ENCODE results near the gene SSBP4. TPM values are rescaled to one million over a fixed set of nuclear protein-coding genes. Genes with fewer than 3 reads are reported as not detected.
"Not testable (repeated sequence)": the region's sequence is repeated elsewhere in the genome, so short reads cannot be mapped to it uniquely, and the experiment has no call there.

Gene SSBP4
- total RNA-seq, 1 experiment from 2014 or later: 134 TPM

GRCh38 chr19:18405754-18406153 is 13.4 kb upstream of the SSBP4 start:
- not testable (repeated sequence) for H3K4me3 ChIP-seq (ENCODE audit: insufficient read depth, low read depth, low read length); DNase-seq; H3K27me3 ChIP-seq (ENCODE audit: control insufficient read depth, insufficient read depth, low read length); H3K36me3 ChIP-seq (replicated peaks; ENCODE audit: control insufficient read depth, insufficient read depth, low read length)

GRCh38 chr19:18406749-18407148 is 12.4 kb upstream of the SSBP4 start:
- no peaks in the 10 kb centered on the region for H3K27me3 ChIP-seq (ENCODE audit: control insufficient read depth, insufficient read depth, low read length)
- no peak for DNase-seq
- no peaks in the 10 kb centered on the region for H3K36me3 ChIP-seq (replicated peaks; ENCODE audit: control insufficient read depth, insufficient read depth, low read length)
- H3K4me3 ChIP-seq (ENCODE audit: insufficient read depth, low read depth, low read length): no peak overlapping the region

- H3K4me3 ChIP-seq (ENCODE audit: insufficient read depth, low read depth, low read length): no peak overlapping the region
- peak; percentile 83 for DNase-seq
- no peaks in the 10 kb centered on the region for H3K27me3 ChIP-seq (ENCODE audit: control insufficient read depth, insufficient read depth, low read length)
- H3K36me3 ChIP-seq (replicated peaks; ENCODE audit: control insufficient read depth, insufficient read depth, low read length): no peaks in the 10 kb centered on the region
These were observed 11.1 kb upstream of the SSBP4 start for GRCh38 chr19:18408053-18408476.

GRCh38 chr19:18412610-18413239 is 6.5 kb upstream of the SSBP4 start:
- H3K36me3 ChIP-seq (replicated peaks; ENCODE audit: control insufficient read depth, insufficient read depth, low read length): no peaks in the 10 kb centered on the region
- no peak overlapping the region for H3K4me3 ChIP-seq (ENCODE audit: insufficient read depth, low read depth, low read length)
- no peaks in the 10 kb centered on the region for H3K27me3 ChIP-seq (ENCODE audit: control insufficient read depth, insufficient read depth, low read length)
- peak; percentile 46 for DNase-seq

- Histone ChIP-seq H3K27me3 (ENCODE audit: control insufficient read depth, insufficient read depth, low read length) (peaks cover 13% of the 10 kb centered on the region), H3K4me3 (ENCODE audit: insufficient read depth, low read depth, low read length) (no peak overlapping the region), H3K36me3 (replicated peaks; ENCODE audit: control insufficient read depth, insufficient read depth, low read length) (no peaks in the 10 kb centered on the region)
- peak; percentile 58 for DNase-seq
These were observed 4.6 kb upstream of the SSBP4 start for GRCh38 chr19:18414504-18415177.

- Histone ChIP-seq H3K36me3 (replicated peaks; ENCODE audit: control insufficient read depth, insufficient read depth, low read length) (no peaks in the 10 kb centered on the region), H3K4me3 (ENCODE audit: insufficient read depth, low read depth, low read length) (no peak overlapping the region)
- DNase-seq: peak; percentile 54
These were observed 3.9 kb upstream of the SSBP4 start for GRCh38 chr19:18415178-18415867.

GRCh38 chr19:18416778-18417249 is 2.4 kb upstream of the SSBP4 start:
- peaks cover 22% of the 10 kb centered on the region for H3K27me3 ChIP-seq (ENCODE audit: control insufficient read depth, insufficient read depth, low read length)
- H3K4me3 ChIP-seq (ENCODE audit: insufficient read depth, low read depth, low read length): peak overlapping the region; percentile 58
- DNase-seq: peak; percentile 96
- no peaks in the 10 kb centered on the region for H3K36me3 ChIP-seq (replicated peaks; ENCODE audit: control insufficient read depth, insufficient read depth, low read length)

More at GRCh38 chr19:18415178-18415867, 3.9 kb upstream of the SSBP4 start:
- peaks cover 19% of the 10 kb centered on the region for H3K27me3 ChIP-seq (ENCODE audit: control insufficient read depth, insufficient read depth, low read length)

GRCh38 chr19:18417250-18418028 is 1.8 kb upstream of the SSBP4 start:
- H3K4me3 ChIP-seq (ENCODE audit: insufficient read depth, low read depth, low read length): peak overlapping the region; percentile 58
- H3K36me3 ChIP-seq (replicated peaks; ENCODE audit: control insufficient read depth, insufficient read depth, low read length): no peaks in the 10 kb centered on the region
- DNase-seq: peak; percentile 97
- H3K27me3 ChIP-seq (ENCODE audit: control insufficient read depth, insufficient read depth, low read length): peaks cover 22% of the 10 kb centered on the region

GRCh38 chr19:18418029-18418482 is 1.1 kb upstream of the SSBP4 start:
- peak overlapping the region; percentile 34 for H3K4me3 ChIP-seq (ENCODE audit: insufficient read depth, low read depth, low read length)
- no peak for DNase-seq
- peaks cover 22% of the 10 kb centered on the region for H3K27me3 ChIP-seq (ENCODE audit: control insufficient read depth, insufficient read depth, low read length)
- no peaks in the 10 kb centered on the region for H3K36me3 ChIP-seq (replicated peaks; ENCODE audit: control insufficient read depth, insufficient read depth, low read length)

GRCh38 chr19:18418483-18419194 is 559 bp upstream of the SSBP4 start:
- H3K36me3 ChIP-seq (replicated peaks; ENCODE audit: control insufficient read depth, insufficient read depth, low read length): no peaks in the 10 kb centered on the region
- DNase-seq: peak; percentile 71
- peak overlapping the region; percentile 30 for H3K4me3 ChIP-seq (ENCODE audit: insufficient read depth, low read depth, low read length)
- peaks cover 22% of the 10 kb centered on the region for H3K27me3 ChIP-seq (ENCODE audit: control insufficient read depth, insufficient read depth, low read length)

GRCh38 chr19:18419699-18420460 is 682 bp downstream of the SSBP4 start:
- peaks cover 22% of the 10 kb centered on the region for H3K27me3 ChIP-seq (ENCODE audit: control insufficient read depth, insufficient read depth, low read length)
- peak; percentile 88 for DNase-seq
- H3K4me3 ChIP-seq (ENCODE audit: insufficient read depth, low read depth, low read length): peak overlapping the region; percentile 55
- H3K36me3 ChIP-seq (replicated peaks; ENCODE audit: control insufficient read depth, insufficient read depth, low read length): no peaks in the 10 kb centered on the region

GRCh38 chr19:18420930-18421329 is 1.7 kb downstream of the SSBP4 start:
- peaks cover 22% of the 10 kb centered on the region for H3K27me3 ChIP-seq (ENCODE audit: control insufficient read depth, insufficient read depth, low read length)
- no peak overlapping the region for H3K4me3 ChIP-seq (ENCODE audit: insufficient read depth, low read depth, low read length)
- DNase-seq: no peak
- H3K36me3 ChIP-seq (replicated peaks; ENCODE audit: control insufficient read depth, insufficient read depth, low read length): no peaks in the 10 kb centered on the region

GRCh38 chr19:18421371-18421959 is 2.3 kb downstream of the SSBP4 start:
- Histone ChIP-seq H3K4me3 (ENCODE audit: insufficient read depth, low read depth, low read length) (no peak overlapping the region), H3K36me3 (replicated peaks; ENCODE audit: control insufficient read depth, insufficient read depth, low read length) (no peaks in the 10 kb centered on the region), H3K27me3 (ENCODE audit: control insufficient read depth, insufficient read depth, low read length) (peaks cover 22% of the 10 kb centered on the region)
- no peak for DNase-seq

All from H7 (cell line).